ENCODE data around the gene RNF181.

DNA sequence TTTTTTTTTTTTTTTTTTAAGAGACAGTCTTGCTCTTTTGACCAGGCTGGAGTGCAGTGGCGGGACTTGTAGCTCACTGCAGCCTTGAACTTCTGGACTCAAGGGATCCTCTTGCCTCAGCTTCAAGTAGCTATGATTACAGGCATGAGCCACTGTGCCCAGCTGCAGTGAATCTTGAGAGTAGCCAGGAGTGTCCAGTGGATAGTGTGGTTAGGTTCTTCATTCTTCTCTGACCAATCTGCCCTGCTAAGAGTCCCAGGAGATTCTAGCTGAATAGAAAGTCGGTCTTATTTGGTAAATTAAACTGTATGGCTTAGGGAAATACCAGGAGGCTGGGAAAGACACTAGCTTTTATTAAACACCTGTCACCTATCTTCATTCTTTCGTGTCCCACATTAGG is 35.8 kb downstream of the RNF181 start:
- TF ChIP-seq, protein P1, sequence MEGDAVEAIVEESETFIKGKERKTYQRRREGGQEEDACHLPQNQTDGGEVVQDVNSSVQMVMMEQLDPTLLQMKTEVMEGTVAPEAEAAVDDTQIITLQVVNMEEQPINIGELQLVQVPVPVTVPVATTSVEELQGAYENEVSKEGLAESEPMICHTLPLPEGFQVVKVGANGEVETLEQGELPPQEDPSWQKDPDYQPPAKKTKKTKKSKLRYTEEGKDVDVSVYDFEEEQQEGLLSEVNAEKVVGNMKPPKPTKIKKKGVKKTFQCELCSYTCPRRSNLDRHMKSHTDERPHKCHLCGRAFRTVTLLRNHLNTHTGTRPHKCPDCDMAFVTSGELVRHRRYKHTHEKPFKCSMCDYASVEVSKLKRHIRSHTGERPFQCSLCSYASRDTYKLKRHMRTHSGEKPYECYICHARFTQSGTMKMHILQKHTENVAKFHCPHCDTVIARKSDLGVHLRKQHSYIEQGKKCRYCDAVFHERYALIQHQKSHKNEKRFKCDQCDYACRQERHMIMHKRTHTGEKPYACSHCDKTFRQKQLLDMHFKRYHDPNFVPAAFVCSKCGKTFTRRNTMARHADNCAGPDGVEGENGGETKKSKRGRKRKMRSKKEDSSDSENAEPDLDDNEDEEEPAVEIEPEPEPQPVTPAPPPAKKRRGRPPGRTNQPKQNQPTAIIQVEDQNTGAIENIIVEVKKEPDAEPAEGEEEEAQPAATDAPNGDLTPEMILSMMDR (optimal IDR thresholded peaks at IDR 0.05 in 1 of 3, IDR thresholded peaks at IDR 0.05 in 1 of 3, conservative IDR thresholded peaks at IDR 0.05 in 1 of 3; ENCODE audit: extremely low read depth in 1 of 3, insufficient read depth in 2 of 3, low read length in 3 of 3), result no peak
- TF ChIP-seq EZH2 (IDR thresholded peaks at IDR 0.05; ENCODE audit: low read length), result no peak
